Measurements from ENCODE around the gene HIPK2.

The HIPK2 gene

DNA sequence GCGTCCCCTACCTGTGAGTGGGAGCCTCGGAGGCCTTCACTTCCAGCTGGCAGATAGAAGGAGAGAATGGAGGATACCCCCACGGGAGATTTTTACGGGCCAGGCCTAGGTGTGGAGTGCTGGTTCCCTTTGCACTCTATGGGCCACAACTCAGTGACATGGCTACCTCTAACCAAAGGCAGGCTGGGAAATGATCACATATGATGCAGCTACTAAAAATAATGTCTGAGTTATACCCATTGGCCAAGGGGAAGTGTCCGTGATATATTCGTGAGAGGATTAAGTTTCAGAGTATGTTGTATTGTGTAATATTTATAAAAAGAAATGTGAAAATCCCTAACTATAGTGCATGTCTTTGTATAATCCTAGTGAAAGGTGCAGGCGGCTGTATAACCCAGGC, 13.5 kb upstream of the HIPK2 start:
- Histone ChIP-seq H3K9ac (no peak overlapping the region), H3K4me3 (no peak overlapping the region), H3K27me3 (no peaks in the 10 kb centered on the region), H3K9me3 (peaks cover 4% of the 10 kb centered on the region), H3K4me1 (no peaks in the 10 kb centered on the region), H3K36me3 (no peaks in the 10 kb centered on the region), H3K4me2 (no peak overlapping the region), H3K27ac (no peak overlapping the region), H4K20me1 (no peaks in the 10 kb centered on the region)
- TF ChIP-seq Cebpa-rat (IDR thresholded peaks at IDR 0.05), result no peak; the same call in 1 of the 2 replicates

- Histone ChIP-seq H3K4me3 (no peak overlapping the region), H3K9me3 (no peaks in the 10 kb centered on the region), H3K9ac (no peak overlapping the region), H3K27ac (no peak overlapping the region), H3K4me1 (peaks cover 4% of the 10 kb centered on the region; the same call in 1 of the 2 replicates), H3K4me2 (no peak overlapping the region), H3K27me3 (no peaks in the 10 kb centered on the region), H3K36me3 (no peaks in the 10 kb centered on the region), H4K20me1 (no peaks in the 10 kb centered on the region)
- TF ChIP-seq Cebpa-rat (IDR thresholded peaks at IDR 0.05), result no peak
These were observed 6.8 kb upstream of the HIPK2 start for GRCh38 chr7:139784648-139785047.

DNA sequence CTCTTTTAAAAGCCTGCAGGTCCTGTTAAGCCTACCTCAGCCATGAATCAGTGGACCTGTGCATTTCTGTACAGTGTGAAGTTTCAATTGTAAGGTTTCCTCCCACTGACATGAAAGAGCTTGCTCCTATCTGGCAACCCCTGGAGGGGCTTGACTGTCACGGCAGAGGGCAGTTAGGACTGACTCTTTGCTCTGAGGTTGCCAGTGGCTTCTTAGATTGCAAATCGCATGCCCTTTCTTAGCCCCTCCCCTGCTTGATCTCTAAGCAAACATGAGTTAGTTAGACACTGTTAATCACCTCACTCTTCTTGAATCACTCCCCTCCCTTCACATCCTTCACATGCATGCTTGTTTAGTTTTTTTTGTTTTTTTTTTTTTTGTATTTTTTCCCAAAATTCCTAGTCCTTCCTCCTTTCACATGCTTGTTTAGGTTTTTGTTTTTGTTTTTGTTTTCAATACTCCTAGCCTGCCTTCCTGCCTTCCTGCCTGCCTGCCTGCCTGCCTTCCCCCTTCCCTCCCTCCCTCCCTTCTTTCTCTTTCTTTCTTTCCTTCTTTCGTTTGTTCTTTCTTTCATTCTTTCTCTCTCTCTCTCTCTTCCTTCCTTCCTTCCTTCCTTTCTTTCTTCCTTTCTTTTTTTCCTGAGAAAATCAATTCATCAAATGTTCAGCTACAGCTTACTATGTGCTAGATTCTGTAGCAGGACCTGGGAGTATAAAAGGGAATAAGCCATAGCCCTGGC, 6.0 kb upstream of the HIPK2 start:
- Histone ChIP-seq H3K9me3 (no peaks in the 10 kb centered on the region), H4K20me1 (no peaks in the 10 kb centered on the region), H3K4me1 (peaks cover 12% of the 10 kb centered on the region)

DNA sequence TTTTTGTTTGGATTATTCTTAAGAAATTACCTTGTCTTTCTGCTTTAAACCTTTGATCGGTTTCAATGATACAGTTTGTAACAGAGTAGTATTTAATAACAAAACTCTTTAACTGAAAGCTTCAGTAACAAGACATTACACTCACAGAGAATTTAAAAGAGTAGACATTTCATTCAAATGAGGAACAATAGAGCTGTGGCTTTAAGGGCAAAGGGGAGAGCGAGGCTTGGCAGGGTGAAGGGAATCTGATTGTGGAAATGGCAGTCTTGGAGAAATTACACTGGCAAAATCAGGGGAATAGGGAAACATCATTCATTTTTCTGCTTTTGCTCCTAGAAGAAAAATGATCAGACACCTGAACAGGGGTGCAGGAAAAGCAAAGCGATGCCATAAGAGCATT, 5.1 kb upstream of the HIPK2 start:
- no peak for TF ChIP-seq Cebpa-rat (IDR thresholded peaks at IDR 0.05)
- no peak overlapping the region for H3K27ac ChIP-seq
- H3K9ac ChIP-seq, result no peak overlapping the region
- H4K20me1 ChIP-seq, result no peaks in the 10 kb centered on the region
- peaks cover 16% of the 10 kb centered on the region for H3K4me1 ChIP-seq
- no peak overlapping the region for H3K4me3 ChIP-seq
- no peak overlapping the region for H3K4me2 ChIP-seq
- no peaks in the 10 kb centered on the region for H3K27me3 ChIP-seq
- H3K36me3 ChIP-seq, result no peaks in the 10 kb centered on the region
- no peaks in the 10 kb centered on the region for H3K9me3 ChIP-seq

More for the DNA sequence above, 6.0 kb upstream of the HIPK2 start:
- no peak overlapping the region for H3K27ac ChIP-seq
- no peak overlapping the region for H3K4me2 ChIP-seq
- no peak overlapping the region for H3K4me3 ChIP-seq
- no peak overlapping the region for H3K9ac ChIP-seq
- H3K36me3 ChIP-seq, result no peaks in the 10 kb centered on the region
- no peaks in the 10 kb centered on the region for H3K27me3 ChIP-seq
- TF ChIP-seq Cebpa-rat (IDR thresholded peaks at IDR 0.05), result no peak

DNA sequence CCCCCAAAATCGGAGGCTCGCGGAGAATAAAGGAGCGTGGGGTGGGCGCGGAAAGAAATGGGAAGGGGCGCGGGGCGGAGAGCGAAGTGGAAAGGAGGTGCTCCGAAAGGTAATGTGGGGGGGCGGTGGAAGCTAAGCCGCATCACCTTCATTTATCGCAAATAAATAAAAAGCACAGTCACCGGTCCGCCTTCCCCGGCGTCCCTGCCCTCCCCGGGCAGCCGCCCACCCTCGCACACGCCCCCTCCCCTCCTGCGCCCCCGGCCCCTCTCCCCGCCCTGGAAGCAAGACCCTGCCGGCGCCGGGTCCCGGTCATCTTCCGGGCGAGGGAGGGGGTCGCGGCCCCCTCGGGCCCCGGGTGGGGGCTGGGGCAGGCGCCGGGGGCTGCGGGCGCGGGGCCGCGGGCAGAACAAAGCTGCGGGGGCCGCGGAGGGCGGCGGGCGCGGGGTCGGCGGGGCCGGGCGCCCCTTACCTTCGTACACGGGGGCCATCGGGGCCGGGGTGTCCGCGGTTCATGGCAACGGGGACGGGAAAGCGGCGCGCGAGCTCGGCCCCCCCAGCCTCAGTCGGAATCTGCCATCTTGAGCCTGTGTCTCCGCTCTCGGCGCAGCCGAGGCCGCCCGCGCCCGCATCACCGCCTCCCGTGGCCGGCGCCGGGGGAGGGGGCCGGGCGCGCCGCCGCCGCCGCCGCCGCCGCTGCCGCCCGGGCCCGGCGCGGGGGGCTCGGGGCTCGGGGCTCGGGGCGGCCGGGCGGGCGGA, 486 bp downstream of the HIPK2 start:
- Histone ChIP-seq H3K4me2 (peak overlapping the region; percentile 81), H3K36me3 (peaks cover 15% of the 10 kb centered on the region; the same call in 1 of the 2 replicates), H3K4me1 (peaks cover 42% of the 10 kb centered on the region), H3K27me3 (no peaks in the 10 kb centered on the region), H3K9me3 (no peaks in the 10 kb centered on the region), H3K27ac (peak overlapping the region; percentile 87), H4K20me1 (peaks cover 34% of the 10 kb centered on the region), H3K4me3 (peak overlapping the region; percentile 86), H3K9ac (peak overlapping the region; percentile 89)
- TF ChIP-seq Cebpa-rat (IDR thresholded peaks at IDR 0.05), result no peak

DNA sequence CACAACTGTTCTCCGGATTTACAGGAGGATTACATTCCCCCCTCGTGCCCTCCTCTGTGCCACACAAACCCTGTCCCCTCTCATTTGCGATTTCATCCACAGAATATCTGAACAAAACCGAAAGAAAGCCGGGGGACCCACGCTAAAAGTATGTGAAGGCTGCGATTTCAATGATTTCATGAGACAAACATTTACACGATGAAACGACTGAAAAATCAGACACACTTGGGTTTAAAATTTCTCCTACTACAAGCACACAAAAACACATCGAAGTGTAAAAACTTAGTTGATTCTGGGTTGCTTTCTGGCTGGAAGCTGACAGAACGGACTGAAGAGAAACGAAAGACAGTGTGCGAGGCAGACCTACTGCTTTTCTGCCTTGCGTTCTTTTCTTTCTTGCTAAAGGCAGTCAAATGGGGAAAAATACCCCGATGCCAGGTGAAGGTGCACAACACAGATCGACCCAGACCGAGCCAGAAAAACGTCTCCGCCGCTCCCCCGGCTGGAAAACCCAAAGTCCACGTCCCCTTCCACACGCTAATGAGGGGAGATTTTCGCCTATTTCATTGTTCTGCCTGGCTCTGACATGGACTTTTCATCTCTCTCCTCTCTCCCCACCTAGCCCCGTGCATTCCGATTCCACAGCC, 1.2 kb downstream of the HIPK2 start:
- no peak for TF ChIP-seq Cebpa-rat (IDR thresholded peaks at IDR 0.05)
- Histone ChIP-seq H3K27ac (peak overlapping the region; percentile 87), H3K4me3 (peak overlapping the region; percentile 86), H3K36me3 (peaks cover 20% of the 10 kb centered on the region; the same call in 1 of the 2 replicates), H4K20me1 (peaks cover 41% of the 10 kb centered on the region), H3K9ac (peak overlapping the region; percentile 89), H3K9me3 (no peaks in the 10 kb centered on the region), H3K4me1 (peaks cover 45% of the 10 kb centered on the region), H3K27me3 (no peaks in the 10 kb centered on the region), H3K4me2 (peak overlapping the region; percentile 81)

GRCh38 chr7:139775829-139776266, 1.9 kb downstream of the HIPK2 start:
- H3K27ac ChIP-seq, result peak overlapping the region; percentile 87
- peak overlapping the region; percentile 89 for H3K9ac ChIP-seq
- no peaks in the 10 kb centered on the region for H3K27me3 ChIP-seq

GRCh38 chr7:139774376-139774775, 3.4 kb downstream of the HIPK2 start:
- Histone ChIP-seq H3K36me3 (peaks cover 33% of the 10 kb centered on the region; the same call in 1 of the 2 replicates), H3K4me1 (peaks cover 52% of the 10 kb centered on the region), H3K9me3 (no peaks in the 10 kb centered on the region), H3K4me3 (no peak overlapping the region), H3K4me2 (peak overlapping the region; percentile 81; the same call in 1 of the 2 replicates), H3K9ac (no peak overlapping the region), H4K20me1 (peaks cover 63% of the 10 kb centered on the region), H3K27me3 (no peaks in the 10 kb centered on the region), H3K27ac (no peak overlapping the region)
- no peak for TF ChIP-seq Cebpa-rat (IDR thresholded peaks at IDR 0.05)

More at GRCh38 chr7:139775829-139776266, 1.9 kb downstream of the HIPK2 start:
- Histone ChIP-seq H3K9me3 (no peaks in the 10 kb centered on the region), H3K4me1 (peaks cover 47% of the 10 kb centered on the region), H3K36me3 (peaks cover 23% of the 10 kb centered on the region; the same call in 1 of the 2 replicates), H4K20me1 (peaks cover 48% of the 10 kb centered on the region), H3K4me3 (peak overlapping the region; percentile 86), H3K4me2 (peak overlapping the region; percentile 81)
- TF ChIP-seq Cebpa-rat (IDR thresholded peaks at IDR 0.05), result no peak

DNA sequence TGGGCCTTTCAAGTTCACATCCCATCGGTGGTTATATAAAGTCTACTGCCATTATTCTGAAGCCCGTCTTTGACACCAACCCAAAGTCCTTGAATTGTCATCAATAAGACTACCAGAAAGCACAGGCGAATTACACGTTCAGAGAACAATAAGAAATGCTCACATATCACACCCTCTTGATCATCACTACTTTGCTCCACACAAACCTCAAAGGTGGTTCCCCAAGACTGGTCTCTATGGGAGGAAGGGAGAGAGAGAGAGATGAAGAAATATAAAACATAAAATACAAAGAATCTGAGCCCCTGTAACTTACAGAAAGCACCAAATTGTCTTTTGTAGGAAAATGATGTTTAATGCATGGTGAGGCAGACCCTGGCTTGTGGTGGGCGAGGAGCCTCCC, 4.4 kb downstream of the HIPK2 start:
- Histone ChIP-seq H3K27me3 (no peaks in the 10 kb centered on the region), H3K36me3 (peaks cover 37% of the 10 kb centered on the region; the same call in 1 of the 2 replicates), H4K20me1 (peaks cover 73% of the 10 kb centered on the region), H3K27ac (no peak overlapping the region), H3K4me3 (no peak overlapping the region), H3K4me2 (no peak overlapping the region; the same call in 1 of the 2 replicates), H3K4me1 (peaks cover 53% of the 10 kb centered on the region), H3K9ac (no peak overlapping the region), H3K9me3 (no peaks in the 10 kb centered on the region)
- TF ChIP-seq Cebpa-rat (IDR thresholded peaks at IDR 0.05), result no peak

Measured in BLaER1 (cell line).